OCI-LY7 (cell line): ENCODE measurements around the gene CDH23.
A peak's percentile ranks its signal among the peaks of the same experiment; 100 is the strongest.

ENCODE experiments used
- CTCF ChIP-seq: fragments of 200-600 bp; sonication (generic); conservative IDR thresholded peaks from 2 replicates; pipeline ENCODE4 v1.5.1; 2014; ENCODE audit warnings: mild to moderate bottlenecking, antibody characterized with exemption, low read length, moderate library complexity, mixed read lengths
- EZH2phosphoT487 ChIP-seq: fragments of 200-600 bp; sonication (generic); IDR thresholded peaks from 2 replicates; pipeline ENCODE4 v1.6.1; 2018; ENCODE audit warnings: low read depth, borderline replicate concordance, mild to moderate bottlenecking, mixed run types, antibody characterized with exemption, low read length, moderate library complexity, mixed read lengths

- TF ChIP-seq CTCF (peak; percentile 55), EZH2phosphoT487 (no peak)
These were observed 349.8 kb downstream of the CDH23 start for GRCh38 chr10:71746344-71747037.
